Psoas muscle (tissue), 8 donors: ENCODE results near the gene ATP6V1F. TPM values are rescaled to one million over a fixed set of nuclear protein-coding genes. Genes with fewer than 3 reads are reported as not detected.

Source experiments
- ATAC-seq, 4 donors: fragments of 200-7000 bp; cut with Tn5 transposase; one replicate each; pipeline ENCODE4 v1.9.1; 2020; ENCODE audit warnings: moderate library complexity in 3 of 4, mild to moderate bottlenecking in 2 of 4
- DNase-seq, 2 donors: peaks; one replicate each; pipeline ENCODE4 v3.0.0-alpha.2; 2020
- H3K27ac ChIP-seq: fragments of 200-600 bp; one replicate; pipeline ENCODE4 v1.8.0; 2022
- H3K27me3 ChIP-seq, 3 donors: fragments of 200-600 bp in 1 of 3; one replicate each; pipeline versions ENCODE4 v1.6.1 to v1.8.0; 2013 to 2022; ENCODE audit warnings: low read length in 2 of 3, mild to moderate bottlenecking in 2 of 3, moderate library complexity in 1 of 3; ENCODE audit not compliant: insufficient read depth in 3 of 3
- H3K36me3 ChIP-seq, 2 donors: fragments of 200-600 bp in 1 of 2; one replicate each; pipeline versions ENCODE4 v1.6.1 to v1.8.0; 2013 to 2022; ENCODE audit warnings: low read depth in 1 of 2, mild to moderate bottlenecking in 1 of 2, moderate library complexity in 1 of 2; ENCODE audit not compliant: insufficient read depth in 1 of 2
- H3K4me1 ChIP-seq: fragments of 200-600 bp; one replicate; pipeline ENCODE4 v1.8.0; 2022
- H3K4me3 ChIP-seq: fragments of 200-600 bp; one replicate; pipeline ENCODE4 v1.8.0; 2022; ENCODE audit warnings: mild to moderate bottlenecking
- H3K9me3 ChIP-seq: fragments of 200-600 bp; one replicate; pipeline ENCODE4 v1.8.0; 2022
- CTCF ChIP-seq: fragments of 200-600 bp; IDR thresholded peaks from one replicate; pipeline ENCODE4 v1.8.0; 2022; ENCODE audit warnings: antibody characterized with exemption
- WGBS, 3 donors: extraction: QIAGEN DNeasy Blood & Tissue Kit; methylation state at CpG; one replicate each; pipeline versions ENCODE4 v1.1.6 to v1.1.7; 2013; 5-methylcytosine and 5-hydroxymethylcytosine counted together
- intact Hi-C, 2 donors: fragments of 100-400 bp; cut with DNase I; formaldehyde crosslinking; loops; one replicate each; pipeline versions ENCODE4 v1.11.0 to v1.14.2; 2022
- polyA plus RNA-seq, 3 donors: library from polyadenylated mRNA; stranded (reverse); fragments of 200-250 nt; gene quantifications; one replicate each; pipeline ENCODE4 v1.2.3, GENCODE V29; 2013
- total RNA-seq, 4 donors: library from RNA; stranded (reverse); fragmentation: NEBNext Ultra II Directional in 2 of 4; extraction: Animal tissue kit (Norgen Biotek cat#: 25700) in 2 of 4; gene quantifications; one replicate each; pipeline versions ENCODE4 v1.2.1 to v1.2.4, GENCODE V29; 2021 to 2023
- donor health status: healthy with polysubstance abuse.
- donor health status: DM: no; HTN: no; CAD: no; lungs with moderate emphysema.
- donor health status: Bipolar disorder and iron deficiency.
- donor health status: healthy.
- donor health status: DM: yes; HTN: yes; CAD: no.
- donor health status: DM: no; HTN: no; CAD: no.
- donor health status: DM: no; HTN: no; CAD: no.
- donor health status: DM: yes; HTN: yes; CAD: no.

Gene ATP6V1F
- total and polyA plus RNA-seq, 7 donors = 103 to 210 (median 143) TPM

- peak in 1 of 2 donors; percentile 77 for DNase-seq
- H3K9me3 ChIP-seq = no peaks in the 10 kb centered on the region
- no peak overlapping the region for H3K27ac ChIP-seq
- H3K27me3 ChIP-seq = no peaks in the 10 kb centered on the region
- no peak for ATAC-seq
- WGBS, 3 donors = 91 to 95% (median 94%) methylated on average over 27 of the region's 27 CpGs
- H3K4me3 ChIP-seq = no peak overlapping the region
- H3K36me3 ChIP-seq = peaks cover 0 to 8% of the 10 kb centered on the region in 2 donors
- H3K4me1 ChIP-seq = peaks cover 22% of the 10 kb centered on the region
- intact Hi-C loops = no loop called here
- no peak for TF ChIP-seq CTCF
These were observed 3.6 kb downstream of the ATP6V1F start for GRCh38 chr7:128865996-128866877.

GRCh38 chr7:128867241-128867640 lies 4.6 kb downstream of the ATP6V1F start:
- intact Hi-C loops = no loop called here
- WGBS, 3 donors = 88 to 91% (median 91%) methylated on average over 4 of the region's 4 CpGs
- no peak for ATAC-seq
- Histone ChIP-seq H3K36me3 (peaks cover 0 to 8% of the 10 kb centered on the region in 2 donors), H3K4me1 (peaks cover 16% of the 10 kb centered on the region), H3K27ac (no peak overlapping the region), H3K4me3 (no peak overlapping the region), H3K27me3 (no peaks in the 10 kb centered on the region), H3K9me3 (no peaks in the 10 kb centered on the region)
- DNase-seq = no peak
- TF ChIP-seq CTCF = no peak

GRCh38 chr7:128867842-128868623 lies 5.4 kb downstream of the ATP6V1F start:
- peaks cover 0 to 8% of the 10 kb centered on the region in 2 donors for H3K36me3 ChIP-seq
- WGBS, 3 donors = 66 to 75% (median 73%) methylated on average over 11 of the region's 11 CpGs
- no peaks in the 10 kb centered on the region for H3K9me3 ChIP-seq
- intact Hi-C loops = no loop called here
- H3K4me3 ChIP-seq = peak overlapping the region; percentile 73
- H3K27ac ChIP-seq = peak overlapping the region; percentile 42
- DNase-seq (peak in 1 of 2 donors; percentile 71), ATAC-seq (peak in 2 of 4 donors; percentile 3 to 4)
- no peaks in the 10 kb centered on the region for H3K27me3 ChIP-seq
- H3K4me1 ChIP-seq = peaks cover 15% of the 10 kb centered on the region
- no peak for TF ChIP-seq CTCF

- peak in 3 of 4 donors; percentile 0 for ATAC-seq
- peak overlapping the region; percentile 73 for H3K4me3 ChIP-seq
- no peaks in the 10 kb centered on the region for H3K27me3 ChIP-seq
- TF ChIP-seq CTCF = no peak
- H3K9me3 ChIP-seq = no peaks in the 10 kb centered on the region
- H3K4me1 ChIP-seq = peaks cover 10% of the 10 kb centered on the region
- WGBS, 3 donors = 50 to 60% (median 57%) methylated on average over 12 to 13 of the region's 13 CpGs
- H3K27ac ChIP-seq = peak overlapping the region; percentile 42
- intact Hi-C loops = no loop called here
- peak in 1 of 2 donors; percentile 62 for DNase-seq
- peaks cover 0 to 8% of the 10 kb centered on the region in 2 donors for H3K36me3 ChIP-seq
These were observed 6.0 kb downstream of the ATP6V1F start for GRCh38 chr7:128868624-128869137.
